ENCODE results near the gene EIF4B. TPM values are rescaled to one million over a fixed set of nuclear protein-coding genes. Genes with fewer than 3 reads are reported as not detected.

Gene EIF4B
- total and polyA plus RNA-seq, 2 of the 8 experiments (the other 6 are each of a cell fraction or from before 2014, with no cell fraction given): 269 to 816 TPM

- Histone ChIP-seq H4K20me1 (replicated peaks in 1 of 2; ENCODE audit: control insufficient read depth in 1 of 2, insufficient read depth in 2 of 2, low read length in 2 of 2) (no peaks in the 10 kb centered on the region), H2AFZ (ENCODE audit: low read length) (no peak overlapping the region), H3K79me1 (ENCODE audit: low read depth, low read length) (no peaks in the 10 kb centered on the region), H3K27me3 (replicated peaks in 1 of 4; ENCODE audit: control insufficient read depth in 3 of 4, extremely low read depth in 1 of 4, insufficient read depth in 3 of 4, low read length in 3 of 4) (peaks cover 0 to 8% (median 2%) of the 10 kb centered on the region in 4 experiments; a peak in 5 of 7 replicates), H3K4me3 (ENCODE audit: extremely low read depth in 1 of 4, insufficient read depth in 2 of 4, low read depth in 3 of 4, low read length in 4 of 4) (no peak overlapping the region), H3K4me1 (replicated peaks in 1 of 4; ENCODE audit: control insufficient read depth in 3 of 4, insufficient read depth in 4 of 4, low read length in 3 of 4) (peaks cover 0 to 8% (median 0%) of the 10 kb centered on the region in 4 experiments; a peak in 4 of 7 replicates), H3K23me2 (ENCODE audit: low read depth, low read length) (peaks cover 5% of the 10 kb centered on the region), H3K79me2 (ENCODE audit: control insufficient read depth in 1 of 2, insufficient read depth in 2 of 2, low read length in 2 of 2) (no peaks in the 10 kb centered on the region), H3K56ac (replicated peaks; ENCODE audit: insufficient read length, low read depth, low read length) (no peak overlapping the region), H3K36me3 (ENCODE audit: control insufficient read depth in 2 of 4, insufficient read depth in 4 of 4, low read length in 3 of 4) (no peaks in the 10 kb centered on the region), H4K91ac (replicated peaks; ENCODE audit: insufficient read length, low read length) (no peak overlapping the region), H3K23ac (ENCODE audit: insufficient read length) (no peak overlapping the region), H3K9ac (replicated peaks in 1 of 4; ENCODE audit: extremely low read depth in 1 of 4, low read depth in 3 of 4, low read length in 3 of 4) (0 out of 7 replicates have a peak overlapping the region, but pooled peaks of 1 of the 4 experiments have one; percentile 13), H2AK5ac (ENCODE audit: low read depth, low read length) (no peak overlapping the region), H3K4ac (replicated peaks; ENCODE audit: insufficient read length, low read depth, low read length) (no peak overlapping the region), H2BK20ac (ENCODE audit: low read length) (no peak overlapping the region), H3K14ac (ENCODE audit: insufficient read length) (no peak overlapping the region), H2BK15ac (ENCODE audit: low read length) (no peak overlapping the region), H4K5ac (ENCODE audit: insufficient read length, low read depth, low read length) (no peak overlapping the region), H3K4me2 (ENCODE audit: insufficient read depth in 1 of 2, low read depth in 2 of 2, low read length in 2 of 2) (no peak overlapping the region), H3K9me3 (ENCODE audit: insufficient read depth in 2 of 2, low read depth in 1 of 2, low read length in 1 of 2) (no peaks in the 10 kb centered on the region), H3K18ac (ENCODE audit: extremely low read depth, low read length) (no peak overlapping the region), H4K8ac (ENCODE audit: extremely low read depth, insufficient read depth, low read length) (no peak overlapping the region), H2BK12ac (ENCODE audit: low read depth, low read length) (no peak overlapping the region), H2BK120ac (replicated peaks; ENCODE audit: low read depth, low read length) (no peak overlapping the region), H3K27ac (ENCODE audit: low read depth, low read length) (no peak overlapping the region), H2BK5ac (ENCODE audit: low read depth, low read length) (no peak overlapping the region)
- ChIA-PET POLR2A (ENCODE audit: partially characterized antibody) (interaction anchor here (0.6 kb wide), 1 partner anchor 275 kb away, joined by 3 read pairs; no protein-coding TSS in a partner anchor), CTCF (ENCODE audit: partially characterized antibody) (interaction anchor here (0.8 to 19.1 kb wide), 4 partner anchors 11 to 221 kb away, joined by 3 to 531 read pairs (median 8); partner anchors contain the start of genes SOAT2 and SPRYD3)
- FAIRE-seq: no peak
- WGBS, 2 experiments (ENCODE audit: extremely low coverage in 1 of 2, insufficient coverage in 1 of 2, insufficient read length in 1 of 2, insufficient replicate concordance in 2 of 2, low coverage in 1 of 2, low lambda C conversion rate in 2 of 2, missing lambda C conversion rate in 1 of 2): 69% methylated on average over 6 of the region's 6 CpGs; no CpG with 5 or more reads in 1 of the 2 experiments
- DNase-seq (ENCODE audit: low read depth in 1 of 2, low spot score in 2 of 2): no peak
- TF ChIP-seq RBBP5 (IDR thresholded peaks at IDR 0.05; ENCODE audit: borderline replicate concordance, low read depth, low read length) (no peak), E2F6 (IDR thresholded peaks at IDR 0.05) (no peak), CBX5 (IDR thresholded peaks at IDR 0.05; ENCODE audit: low read depth, low read length) (no peak), KDM4A (IDR thresholded peaks at IDR 0.05; ENCODE audit: low read depth, low read length, severe bottlenecking) (no peak), SIX5 (IDR thresholded peaks at IDR 0.05; ENCODE audit: low read depth, low read length) (no peak)
These were observed 85.5 kb downstream of the EIF4B start for GRCh38 chr12:53091756-53092155.
